ENCODE results near the gene MOCS1. TPM values are rescaled to one million over a fixed set of nuclear protein-coding genes. Genes with fewer than 3 reads are reported as not detected.

The MOCS1 gene
- total and polyA plus RNA-seq, 12 donors: 10.2 to 41.4 (median 26.0) TPM

DNA sequence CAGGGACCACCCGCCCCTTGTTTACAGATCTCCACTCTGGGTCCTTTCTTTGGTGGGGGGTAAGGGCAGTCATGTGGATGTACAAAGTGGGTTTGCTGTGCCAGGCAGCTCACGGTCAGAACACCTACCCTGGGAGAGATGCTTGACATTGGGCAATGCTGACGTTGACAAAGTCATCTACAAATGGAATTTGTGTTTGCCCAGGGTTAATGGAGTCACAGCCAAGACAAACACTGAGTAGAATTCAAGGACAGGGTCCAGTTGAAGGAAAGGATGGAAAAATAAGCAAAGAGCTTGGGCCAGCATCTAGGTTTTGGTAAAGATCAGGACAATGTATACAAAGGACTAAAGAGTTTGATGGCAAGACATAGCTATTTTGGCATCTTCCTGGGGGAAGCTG lies 54.7 kb downstream of the MOCS1 start:
- no peaks in the 10 kb centered on the region for H3K27me3 ChIP-seq
- peaks cover 0 to 46% of the 10 kb centered on the region in 2 donors for H3K36me3 ChIP-seq (replicated peaks in 1 of 2)
- TF ChIP-seq, protein P1, sequence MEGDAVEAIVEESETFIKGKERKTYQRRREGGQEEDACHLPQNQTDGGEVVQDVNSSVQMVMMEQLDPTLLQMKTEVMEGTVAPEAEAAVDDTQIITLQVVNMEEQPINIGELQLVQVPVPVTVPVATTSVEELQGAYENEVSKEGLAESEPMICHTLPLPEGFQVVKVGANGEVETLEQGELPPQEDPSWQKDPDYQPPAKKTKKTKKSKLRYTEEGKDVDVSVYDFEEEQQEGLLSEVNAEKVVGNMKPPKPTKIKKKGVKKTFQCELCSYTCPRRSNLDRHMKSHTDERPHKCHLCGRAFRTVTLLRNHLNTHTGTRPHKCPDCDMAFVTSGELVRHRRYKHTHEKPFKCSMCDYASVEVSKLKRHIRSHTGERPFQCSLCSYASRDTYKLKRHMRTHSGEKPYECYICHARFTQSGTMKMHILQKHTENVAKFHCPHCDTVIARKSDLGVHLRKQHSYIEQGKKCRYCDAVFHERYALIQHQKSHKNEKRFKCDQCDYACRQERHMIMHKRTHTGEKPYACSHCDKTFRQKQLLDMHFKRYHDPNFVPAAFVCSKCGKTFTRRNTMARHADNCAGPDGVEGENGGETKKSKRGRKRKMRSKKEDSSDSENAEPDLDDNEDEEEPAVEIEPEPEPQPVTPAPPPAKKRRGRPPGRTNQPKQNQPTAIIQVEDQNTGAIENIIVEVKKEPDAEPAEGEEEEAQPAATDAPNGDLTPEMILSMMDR (IDR thresholded peaks at IDR 0.05): no peak
- no peak for TF ChIP-seq POLR2A (IDR thresholded peaks at IDR 0.05)
- H3K27ac ChIP-seq: peak overlapping the region in 1 of 5 donors; percentile 45
- WGBS, 4 donors: 57 to 72% (median 62%) methylated on average over 2 to 3 of the region's 3 CpGs
- H3K4me3 ChIP-seq: no peak overlapping the region
- peaks cover 0 to 12% of the 10 kb centered on the region in 2 donors for H3K4me1 ChIP-seq (replicated peaks in 1 of 2)
- H3K9me3 ChIP-seq (replicated peaks in 1 of 3): no peaks in the 10 kb centered on the region
- DNase-seq: no peak
- intact Hi-C loops (cut with DNase I): no loop called here

GRCh38 chr6:39876826-39877225 lies 57.4 kb downstream of the MOCS1 start:
- Histone ChIP-seq H3K27me3 (no peaks in the 10 kb centered on the region), H3K4me1 (replicated peaks in 1 of 2) (peaks cover 0 to 12% of the 10 kb centered on the region in 2 donors), H3K27ac (peak overlapping the region in 1 of 5 donors; percentile 70), H3K36me3 (replicated peaks in 1 of 2) (peaks cover 0 to 73% of the 10 kb centered on the region in 2 donors), H3K4me3 (no peak overlapping the region), H3K9me3 (replicated peaks in 1 of 3) (no peaks in the 10 kb centered on the region)
- intact Hi-C loops (cut with DNase I): no loop called here
- WGBS, 4 donors: 71 to 82% (median 75%) methylated on average over 3 of the region's 3 CpGs
- DNase-seq: no peak
- TF ChIP-seq, protein P1 (IDR thresholded peaks at IDR 0.05): no peak
- TF ChIP-seq POLR2A (IDR thresholded peaks at IDR 0.05): no peak

- no peaks in the 10 kb centered on the region for H3K9me3 ChIP-seq (replicated peaks in 1 of 3)
- no peaks in the 10 kb centered on the region for H3K27me3 ChIP-seq
- H3K4me3 ChIP-seq: no peak overlapping the region
- intact Hi-C loops (cut with DNase I): no loop called here
- peaks cover 0 to 80% of the 10 kb centered on the region in 2 donors for H3K36me3 ChIP-seq (replicated peaks in 1 of 2)
- DNase-seq: no peak
- peaks cover 0 to 12% of the 10 kb centered on the region in 2 donors for H3K4me1 ChIP-seq (replicated peaks in 1 of 2)
- TF ChIP-seq POLR2A (IDR thresholded peaks at IDR 0.05): no peak
- TF ChIP-seq, protein P1 (IDR thresholded peaks at IDR 0.05): no peak
- peak overlapping the region in 1 of 5 donors; percentile 70 for H3K27ac ChIP-seq
These were observed 58.2 kb downstream of the MOCS1 start for GRCh38 chr6:39876111-39876510.

DNA sequence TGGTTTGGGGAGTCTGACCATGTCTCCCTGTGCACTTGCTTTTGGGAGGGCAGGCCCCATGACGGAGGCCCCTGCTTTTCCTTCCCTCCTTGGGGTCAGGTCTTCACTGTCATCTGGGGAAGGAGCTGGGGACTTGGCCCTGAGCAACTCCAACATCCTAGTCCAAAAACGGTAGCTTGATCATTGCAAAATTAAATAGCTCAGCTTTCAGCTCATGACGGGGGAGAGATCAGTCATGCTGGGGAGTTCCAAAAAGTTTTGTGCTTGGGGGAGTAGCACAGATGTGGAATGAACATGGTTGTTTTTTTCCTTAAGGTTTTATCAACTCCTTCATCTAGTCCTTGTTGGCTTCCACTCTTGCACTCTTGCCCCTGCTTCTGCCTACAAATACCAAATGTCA lies 60.8 kb downstream of the MOCS1 start:
- Histone ChIP-seq H3K36me3 (replicated peaks in 1 of 2) (peaks cover 0 to 81% of the 10 kb centered on the region in 2 donors), H3K9me3 (replicated peaks in 1 of 3) (no peaks in the 10 kb centered on the region), H3K4me3 (no peak overlapping the region), H3K27me3 (no peaks in the 10 kb centered on the region), H3K4me1 (replicated peaks in 1 of 2) (peaks cover 0 to 9% of the 10 kb centered on the region in 2 donors), H3K27ac (peak overlapping the region in 1 of 5 donors; percentile 6)
- DNase-seq: no peak
- intact Hi-C loops (cut with DNase I): no loop called here
- WGBS, 4 donors: 74 to 86% (median 84%) methylated on average over 3 of the region's 3 CpGs
- TF ChIP-seq, protein P1 (IDR thresholded peaks at IDR 0.05): no peak
- no peak for TF ChIP-seq POLR2A (IDR thresholded peaks at IDR 0.05)
